Measurements from ENCODE around the gene ABCA13.

The ABCA13 gene

GRCh38 chr7:48643431-48644013, 472.3 kb downstream of the ABCA13 start:
- Histone ChIP-seq H3K36me3 (ENCODE audit: control insufficient read depth, low read length) (no peaks in the 10 kb centered on the region), H4K20me1 (ENCODE audit: control insufficient read depth, insufficient read depth, low read depth, low read length) (no peaks in the 10 kb centered on the region), H3K27ac (ENCODE audit: low read depth, low read length) (no peak overlapping the region), H3K9me3 (ENCODE audit: control insufficient read depth, insufficient read depth, low read length) (no peaks in the 10 kb centered on the region), H3K27me3 (ENCODE audit: control insufficient read depth, low read length) (no peaks in the 10 kb centered on the region), H3K4me1 (ENCODE audit: control insufficient read depth, low read length) (no peaks in the 10 kb centered on the region), H3K4me3 (ENCODE audit: low read length) (no peak overlapping the region), H3K4me2 (ENCODE audit: low read length) (no peak overlapping the region), H3F3A (ENCODE audit: control insufficient read depth, insufficient read depth) (no peaks in the 10 kb centered on the region), H3K9me2 (replicated peaks; ENCODE audit: control insufficient read depth, low read length) (no peaks in the 10 kb centered on the region), H3K79me2 (ENCODE audit: control insufficient read depth, low read length) (no peaks in the 10 kb centered on the region)
- TF ChIP-seq CTCF (IDR thresholded peaks at IDR 0.05; ENCODE audit: low read depth, low read length, poor library complexity, severe bottlenecking) = no peak
- TF ChIP-seq EZH2phosphoT487 (IDR thresholded peaks at IDR 0.05; ENCODE audit: borderline replicate concordance, low read length) = no peak

- H3K27me3 ChIP-seq (ENCODE audit: control insufficient read depth, low read length) = no peaks in the 10 kb centered on the region
- H4K20me1 ChIP-seq (ENCODE audit: control insufficient read depth, insufficient read depth, low read depth, low read length) = no peaks in the 10 kb centered on the region
- no peak overlapping the region for H3K27ac ChIP-seq (ENCODE audit: low read depth, low read length)
- no peaks in the 10 kb centered on the region for H3K9me2 ChIP-seq (replicated peaks; ENCODE audit: control insufficient read depth, low read length)
- TF ChIP-seq CTCF (IDR thresholded peaks at IDR 0.05; ENCODE audit: low read depth, low read length, poor library complexity, severe bottlenecking) (no peak), EZH2phosphoT487 (IDR thresholded peaks at IDR 0.05; ENCODE audit: borderline replicate concordance, low read length) (no peak)
- H3K79me2 ChIP-seq (ENCODE audit: control insufficient read depth, low read length) = no peaks in the 10 kb centered on the region
- no peaks in the 10 kb centered on the region for H3K4me1 ChIP-seq (ENCODE audit: control insufficient read depth, low read length)
- H3K9me3 ChIP-seq (ENCODE audit: control insufficient read depth, insufficient read depth, low read length) = no peaks in the 10 kb centered on the region
- H3K4me3 ChIP-seq (ENCODE audit: low read length) = no peak overlapping the region
- no peak overlapping the region for H3K4me2 ChIP-seq (ENCODE audit: low read length)
- no peaks in the 10 kb centered on the region for H3F3A ChIP-seq (ENCODE audit: control insufficient read depth, insufficient read depth)
- H3K36me3 ChIP-seq (ENCODE audit: control insufficient read depth, low read length) = no peaks in the 10 kb centered on the region
Measured at GRCh38 chr7:48658138-48658537, 486.9 kb downstream of the ABCA13 start.

GRCh38 chr7:48660306-48660870, 489.1 kb downstream of the ABCA13 start:
- no peaks in the 10 kb centered on the region for H4K20me1 ChIP-seq (ENCODE audit: control insufficient read depth, insufficient read depth, low read depth, low read length)
- no peak overlapping the region for H3K27ac ChIP-seq (ENCODE audit: low read depth, low read length)
- H3K4me2 ChIP-seq (ENCODE audit: low read length) = no peak overlapping the region
- H3K9me2 ChIP-seq (replicated peaks; ENCODE audit: control insufficient read depth, low read length) = no peaks in the 10 kb centered on the region
- H3F3A ChIP-seq (ENCODE audit: control insufficient read depth, insufficient read depth) = no peaks in the 10 kb centered on the region
- H3K4me3 ChIP-seq (ENCODE audit: low read length) = no peak overlapping the region
- H3K36me3 ChIP-seq (ENCODE audit: control insufficient read depth, low read length) = no peaks in the 10 kb centered on the region
- no peaks in the 10 kb centered on the region for H3K9me3 ChIP-seq (ENCODE audit: control insufficient read depth, insufficient read depth, low read length)
- TF ChIP-seq CTCF (IDR thresholded peaks at IDR 0.05; ENCODE audit: low read depth, low read length, poor library complexity, severe bottlenecking) (no peak), EZH2phosphoT487 (IDR thresholded peaks at IDR 0.05; ENCODE audit: borderline replicate concordance, low read length) (no peak)
- no peaks in the 10 kb centered on the region for H3K27me3 ChIP-seq (ENCODE audit: control insufficient read depth, low read length)
- H3K79me2 ChIP-seq (ENCODE audit: control insufficient read depth, low read length) = no peaks in the 10 kb centered on the region
- H3K4me1 ChIP-seq (ENCODE audit: control insufficient read depth, low read length) = no peaks in the 10 kb centered on the region

Measured in DOHH2 (cell line).